ENCODE data around the gene NFIC.

The NFIC gene

GRCh38 chr19:3455393-3455955, 89.1 kb downstream of the NFIC start:
- DNase-seq, result no peak

- no peak for DNase-seq
Measured at GRCh38 chr19:3455960-3456601, 89.7 kb downstream of the NFIC start.

- DNase-seq, result no peak
Measured at GRCh38 chr19:3456925-3457527, 90.6 kb downstream of the NFIC start.

- DNase-seq, result peak; percentile 69
Measured at GRCh38 chr19:3457528-3458228, 91.3 kb downstream of the NFIC start.

- peak; percentile 78 for DNase-seq
Measured at GRCh38 chr19:3458229-3459088, 92.1 kb downstream of the NFIC start.

- peak; percentile 94 for DNase-seq
Measured at GRCh38 chr19:3459089-3459881, 92.9 kb downstream of the NFIC start.

- DNase-seq, result no peak
Measured at GRCh38 chr19:3459965-3460582, 93.7 kb downstream of the NFIC start.

- no peak for DNase-seq
Measured at GRCh38 chr19:3462991-3463713, 96.8 kb downstream of the NFIC start.

GRCh38 chr19:3463714-3464586, 97.6 kb downstream of the NFIC start:
- no peak for DNase-seq

- DNase-seq, result no peak
Measured at GRCh38 chr19:3464587-3465235, 98.3 kb downstream of the NFIC start.

- DNase-seq, result no peak
Measured at GRCh38 chr19:3465552-3465951, 99.2 kb downstream of the NFIC start.

GRCh38 chr19:3466635-3467034, 100.3 kb downstream of the NFIC start:
- no peak for DNase-seq

- no peak for DNase-seq
Measured at GRCh38 chr19:3467437-3468198, 101.2 kb downstream of the NFIC start.

GRCh38 chr19:3468211-3468610, 101.8 kb downstream of the NFIC start:
- DNase-seq, result no peak

GRCh38 chr19:3469638-3470499, 103.5 kb downstream of the NFIC start:
- DNase-seq, result no peak

GRCh38 chr19:3470500-3471128, 104.2 kb downstream of the NFIC start:
- no peak for DNase-seq
